ENCODE data around the gene PDE7B.
"Not testable (repeated sequence)": the region's sequence is repeated elsewhere in the genome, so short reads cannot be mapped to it uniquely, and the experiment has no call there.

Gene PDE7B

GRCh38 chr6:136136274-136136673 lies 284.8 kb downstream of the PDE7B start:
- H3K4me3 ChIP-seq (IDR thresholded peaks at IDR 0.05; ENCODE audit: insufficient read depth, low read depth, low read length) = no peak overlapping the region
- no peaks in the 10 kb centered on the region for H3K79me2 ChIP-seq (ENCODE audit: insufficient read depth, low read depth)
- H3K27ac ChIP-seq = no peak overlapping the region
- TF ChIP-seq CTCF (conservative IDR thresholded peaks at IDR 0.05; ENCODE audit: low read depth, low read length) = no peak
- H2AFZ ChIP-seq (ENCODE audit: low read depth) = no peak overlapping the region
- H3K36me3 ChIP-seq (ENCODE audit: insufficient read depth) = no peaks in the 10 kb centered on the region
- no peaks in the 10 kb centered on the region for H3K27me3 ChIP-seq (ENCODE audit: insufficient read depth, low read depth)
- H3K9ac ChIP-seq = no peak overlapping the region
- no peaks in the 10 kb centered on the region for H3K4me1 ChIP-seq (ENCODE audit: low read depth, poor library complexity, severe bottlenecking)
- H4K20me1 ChIP-seq (ENCODE audit: insufficient read depth) = no peaks in the 10 kb centered on the region
- no peak overlapping the region for H3K4me2 ChIP-seq

- no peaks in the 10 kb centered on the region for H3K79me2 ChIP-seq (ENCODE audit: insufficient read depth, low read depth)
- H3K27ac ChIP-seq = no peak overlapping the region
- H3K4me2 ChIP-seq = no peak overlapping the region
- no peak for TF ChIP-seq CTCF (conservative IDR thresholded peaks at IDR 0.05; ENCODE audit: low read depth, low read length)
- no peak overlapping the region for H3K9ac ChIP-seq
- no peaks in the 10 kb centered on the region for H3K36me3 ChIP-seq (ENCODE audit: insufficient read depth)
- H3K4me1 ChIP-seq (ENCODE audit: low read depth, poor library complexity, severe bottlenecking) = no peaks in the 10 kb centered on the region
- H2AFZ ChIP-seq (ENCODE audit: low read depth) = no peak overlapping the region
- H3K27me3 ChIP-seq (ENCODE audit: insufficient read depth, low read depth) = no peaks in the 10 kb centered on the region
- no peaks in the 10 kb centered on the region for H4K20me1 ChIP-seq (ENCODE audit: insufficient read depth)
- no peak overlapping the region for H3K4me3 ChIP-seq (IDR thresholded peaks at IDR 0.05; ENCODE audit: insufficient read depth, low read depth, low read length)
Measured at GRCh38 chr6:136137008-136137692, 285.6 kb downstream of the PDE7B start.

GRCh38 chr6:136137739-136138402 lies 286.4 kb downstream of the PDE7B start:
- Histone ChIP-seq H3K4me1 (ENCODE audit: low read depth, poor library complexity, severe bottlenecking) (no peaks in the 10 kb centered on the region), H3K27ac (no peak overlapping the region), H3K9ac (no peak overlapping the region), H2AFZ (ENCODE audit: low read depth) (no peak overlapping the region), H4K20me1 (ENCODE audit: insufficient read depth) (no peaks in the 10 kb centered on the region), H3K79me2 (ENCODE audit: insufficient read depth, low read depth) (no peaks in the 10 kb centered on the region), H3K4me2 (no peak overlapping the region), H3K27me3 (ENCODE audit: insufficient read depth, low read depth) (no peaks in the 10 kb centered on the region), H3K36me3 (ENCODE audit: insufficient read depth) (no peaks in the 10 kb centered on the region), H3K4me3 (IDR thresholded peaks at IDR 0.05; ENCODE audit: insufficient read depth, low read depth, low read length) (no peak overlapping the region)
- TF ChIP-seq CTCF (conservative IDR thresholded peaks at IDR 0.05; ENCODE audit: low read depth, low read length) = no peak

GRCh38 chr6:136139111-136139510 lies 287.6 kb downstream of the PDE7B start:
- not testable (repeated sequence) for H3K79me2 ChIP-seq (ENCODE audit: insufficient read depth, low read depth); H3K27me3 ChIP-seq (ENCODE audit: insufficient read depth, low read depth); H3K4me3 ChIP-seq (IDR thresholded peaks at IDR 0.05; ENCODE audit: insufficient read depth, low read depth, low read length); H3K4me2 ChIP-seq; H2AFZ ChIP-seq (ENCODE audit: low read depth); H3K36me3 ChIP-seq (ENCODE audit: insufficient read depth); H3K9ac ChIP-seq; H4K20me1 ChIP-seq (ENCODE audit: insufficient read depth); H3K4me1 ChIP-seq (ENCODE audit: low read depth, poor library complexity, severe bottlenecking); H3K27ac ChIP-seq
